ENCODE measurements around the gene ARHGEF33.

The ARHGEF33 gene

GRCh38 chr2:38866773-38867443 is 22.8 kb upstream of the ARHGEF33 start:
- TF ChIP-seq, protein P1, sequence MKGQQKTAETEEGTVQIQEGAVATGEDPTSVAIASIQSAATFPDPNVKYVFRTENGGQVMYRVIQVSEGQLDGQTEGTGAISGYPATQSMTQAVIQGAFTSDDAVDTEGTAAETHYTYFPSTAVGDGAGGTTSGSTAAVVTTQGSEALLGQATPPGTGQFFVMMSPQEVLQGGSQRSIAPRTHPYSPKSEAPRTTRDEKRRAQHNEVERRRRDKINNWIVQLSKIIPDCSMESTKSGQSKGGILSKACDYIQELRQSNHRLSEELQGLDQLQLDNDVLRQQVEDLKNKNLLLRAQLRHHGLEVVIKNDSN (IDR thresholded peaks at IDR 0.05) = no peak
- TF ChIP-seq TEAD4 (IDR thresholded peaks at IDR 0.05) (no peak), MAX (IDR thresholded peaks at IDR 0.05) (no peak), EP300 (IDR thresholded peaks at IDR 0.05; ENCODE audit: borderline replicate concordance) (no peak), RAD21 (IDR thresholded peaks at IDR 0.05; ENCODE audit: low read depth) (no peak), TCF12 (IDR thresholded peaks at IDR 0.05; ENCODE audit: low read depth) (no peak), TAF1 (IDR thresholded peaks at IDR 0.05; ENCODE audit: low read depth) (no peak), CREB1 (IDR thresholded peaks at IDR 0.05; ENCODE audit: low read depth) (no peak)
- TF ChIP-seq, protein P2, sequence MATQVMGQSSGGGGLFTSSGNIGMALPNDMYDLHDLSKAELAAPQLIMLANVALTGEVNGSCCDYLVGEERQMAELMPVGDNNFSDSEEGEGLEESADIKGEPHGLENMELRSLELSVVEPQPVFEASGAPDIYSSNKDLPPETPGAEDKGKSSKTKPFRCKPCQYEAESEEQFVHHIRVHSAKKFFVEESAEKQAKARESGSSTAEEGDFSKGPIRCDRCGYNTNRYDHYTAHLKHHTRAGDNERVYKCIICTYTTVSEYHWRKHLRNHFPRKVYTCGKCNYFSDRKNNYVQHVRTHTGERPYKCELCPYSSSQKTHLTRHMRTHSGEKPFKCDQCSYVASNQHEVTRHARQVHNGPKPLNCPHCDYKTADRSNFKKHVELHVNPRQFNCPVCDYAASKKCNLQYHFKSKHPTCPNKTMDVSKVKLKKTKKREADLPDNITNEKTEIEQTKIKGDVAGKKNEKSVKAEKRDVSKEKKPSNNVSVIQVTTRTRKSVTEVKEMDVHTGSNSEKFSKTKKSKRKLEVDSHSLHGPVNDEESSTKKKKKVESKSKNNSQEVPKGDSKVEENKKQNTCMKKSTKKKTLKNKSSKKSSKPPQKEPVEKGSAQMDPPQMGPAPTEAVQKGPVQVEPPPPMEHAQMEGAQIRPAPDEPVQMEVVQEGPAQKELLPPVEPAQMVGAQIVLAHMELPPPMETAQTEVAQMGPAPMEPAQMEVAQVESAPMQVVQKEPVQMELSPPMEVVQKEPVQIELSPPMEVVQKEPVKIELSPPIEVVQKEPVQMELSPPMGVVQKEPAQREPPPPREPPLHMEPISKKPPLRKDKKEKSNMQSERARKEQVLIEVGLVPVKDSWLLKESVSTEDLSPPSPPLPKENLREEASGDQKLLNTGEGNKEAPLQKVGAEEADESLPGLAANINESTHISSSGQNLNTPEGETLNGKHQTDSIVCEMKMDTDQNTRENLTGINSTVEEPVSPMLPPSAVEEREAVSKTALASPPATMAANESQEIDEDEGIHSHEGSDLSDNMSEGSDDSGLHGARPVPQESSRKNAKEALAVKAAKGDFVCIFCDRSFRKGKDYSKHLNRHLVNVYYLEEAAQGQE (IDR thresholded peaks at IDR 0.05; ENCODE audit: low read depth) = no peak

GRCh38 chr2:38871432-38871831 is 18.2 kb upstream of the ARHGEF33 start:
- TF ChIP-seq TCF12 (IDR thresholded peaks at IDR 0.05; ENCODE audit: low read depth) (no peak), TEAD4 (IDR thresholded peaks at IDR 0.05) (no peak), NFIC (IDR thresholded peaks at IDR 0.05) (no peak), EP300 (IDR thresholded peaks at IDR 0.05; ENCODE audit: borderline replicate concordance) (no peak), CEBPB (IDR thresholded peaks at IDR 0.05) (no peak), FOXM1 (IDR thresholded peaks at IDR 0.05; ENCODE audit: borderline replicate concordance, low read depth) (no peak), ZBTB7A (IDR thresholded peaks at IDR 0.05; ENCODE audit: low read depth) (no peak), EGR1 (IDR thresholded peaks at IDR 0.05) (no peak), YY1 (IDR thresholded peaks at IDR 0.05; ENCODE audit: low read depth) (no peak), CREB1 (IDR thresholded peaks at IDR 0.05; ENCODE audit: low read depth) (no peak), RAD21 (IDR thresholded peaks at IDR 0.05; ENCODE audit: low read depth) (no peak), TAF1 (IDR thresholded peaks at IDR 0.05; ENCODE audit: low read depth) (no peak), MAX (IDR thresholded peaks at IDR 0.05) (no peak)
- TF ChIP-seq, protein P2 (IDR thresholded peaks at IDR 0.05; ENCODE audit: low read depth) = no peak
- TF ChIP-seq, protein P1 (IDR thresholded peaks at IDR 0.05) = no peak

DNA sequence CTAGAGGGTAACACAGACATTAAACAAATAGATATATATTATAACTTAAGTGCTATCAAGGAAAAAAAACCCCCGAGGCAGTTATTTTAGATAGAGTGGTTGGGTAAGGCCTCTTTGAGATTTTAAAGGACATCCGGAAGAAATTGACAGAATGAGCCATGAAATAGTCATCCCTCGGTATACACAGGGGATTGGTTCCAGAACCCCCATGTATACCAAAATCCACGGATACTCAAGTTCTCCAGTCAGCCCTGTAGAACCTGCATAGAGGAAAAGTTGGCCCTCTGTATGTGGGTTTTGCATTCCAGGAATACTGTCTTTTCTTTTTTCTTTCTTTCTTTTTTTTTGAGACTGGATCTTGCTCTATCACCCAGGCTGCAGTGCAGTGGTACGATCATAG is 15.9 kb upstream of the ARHGEF33 start:
- TF ChIP-seq TEAD4 (IDR thresholded peaks at IDR 0.05) (no peak), YY1 (IDR thresholded peaks at IDR 0.05; ENCODE audit: low read depth) (no peak), NFIC (IDR thresholded peaks at IDR 0.05) (no peak), EGR1 (IDR thresholded peaks at IDR 0.05) (no peak), EP300 (IDR thresholded peaks at IDR 0.05; ENCODE audit: borderline replicate concordance) (no peak), RAD21 (IDR thresholded peaks at IDR 0.05; ENCODE audit: low read depth) (no peak), TAF1 (IDR thresholded peaks at IDR 0.05; ENCODE audit: low read depth) (no peak), MAX (IDR thresholded peaks at IDR 0.05) (no peak)
- TF ChIP-seq, protein P2 (IDR thresholded peaks at IDR 0.05; ENCODE audit: low read depth) = no peak

GRCh38 chr2:38875227-38875575 is 14.5 kb upstream of the ARHGEF33 start:
- TF ChIP-seq EP300 (IDR thresholded peaks at IDR 0.05; ENCODE audit: borderline replicate concordance) (no peak), EGR1 (IDR thresholded peaks at IDR 0.05) (no peak), YY1 (IDR thresholded peaks at IDR 0.05; ENCODE audit: low read depth) (no peak), FOXM1 (IDR thresholded peaks at IDR 0.05; ENCODE audit: borderline replicate concordance, low read depth) (no peak), TAF1 (IDR thresholded peaks at IDR 0.05; ENCODE audit: low read depth) (no peak), ZBTB7A (IDR thresholded peaks at IDR 0.05; ENCODE audit: low read depth) (no peak), RAD21 (IDR thresholded peaks at IDR 0.05; ENCODE audit: low read depth) (no peak), NFIC (IDR thresholded peaks at IDR 0.05) (no peak), TEAD4 (IDR thresholded peaks at IDR 0.05) (no peak), TCF12 (IDR thresholded peaks at IDR 0.05; ENCODE audit: low read depth) (no peak), MAX (IDR thresholded peaks at IDR 0.05) (no peak), CEBPB (IDR thresholded peaks at IDR 0.05) (no peak), CREB1 (IDR thresholded peaks at IDR 0.05; ENCODE audit: low read depth) (no peak)
- TF ChIP-seq, protein P1 (IDR thresholded peaks at IDR 0.05) = no peak
- TF ChIP-seq, protein P2 (IDR thresholded peaks at IDR 0.05; ENCODE audit: low read depth) = no peak

Data from Ishikawa (cell line).